ENCODE measurements around the gene GGA1.

DNA sequence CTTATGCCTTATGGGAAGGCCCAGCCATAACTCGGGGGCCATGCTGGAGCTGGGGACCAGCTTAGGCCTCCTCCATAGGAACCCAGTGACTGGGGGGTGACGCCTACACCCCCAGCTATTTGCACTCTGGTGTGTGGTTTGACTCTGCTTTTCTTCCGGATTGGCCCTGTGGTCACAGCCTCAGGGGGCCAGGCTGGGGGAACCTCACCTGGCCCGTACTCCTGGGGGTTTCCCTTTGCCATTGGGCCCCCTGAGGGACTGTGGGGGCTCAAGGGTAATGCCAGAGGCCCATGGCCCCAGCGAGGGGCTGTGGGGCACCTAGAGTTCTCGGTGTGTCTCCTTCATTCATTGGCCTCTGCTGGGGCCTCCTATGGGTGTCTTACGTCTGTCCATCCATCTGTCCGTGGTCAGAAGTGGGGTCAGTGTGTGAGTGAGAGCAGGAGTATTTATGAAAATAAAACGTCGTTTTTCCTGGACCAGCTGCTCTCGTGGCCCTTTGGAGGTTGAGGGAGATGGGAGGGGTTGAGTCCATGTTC is 24.5 kb downstream of the GGA1 start:
- TF ChIP-seq, protein P1, sequence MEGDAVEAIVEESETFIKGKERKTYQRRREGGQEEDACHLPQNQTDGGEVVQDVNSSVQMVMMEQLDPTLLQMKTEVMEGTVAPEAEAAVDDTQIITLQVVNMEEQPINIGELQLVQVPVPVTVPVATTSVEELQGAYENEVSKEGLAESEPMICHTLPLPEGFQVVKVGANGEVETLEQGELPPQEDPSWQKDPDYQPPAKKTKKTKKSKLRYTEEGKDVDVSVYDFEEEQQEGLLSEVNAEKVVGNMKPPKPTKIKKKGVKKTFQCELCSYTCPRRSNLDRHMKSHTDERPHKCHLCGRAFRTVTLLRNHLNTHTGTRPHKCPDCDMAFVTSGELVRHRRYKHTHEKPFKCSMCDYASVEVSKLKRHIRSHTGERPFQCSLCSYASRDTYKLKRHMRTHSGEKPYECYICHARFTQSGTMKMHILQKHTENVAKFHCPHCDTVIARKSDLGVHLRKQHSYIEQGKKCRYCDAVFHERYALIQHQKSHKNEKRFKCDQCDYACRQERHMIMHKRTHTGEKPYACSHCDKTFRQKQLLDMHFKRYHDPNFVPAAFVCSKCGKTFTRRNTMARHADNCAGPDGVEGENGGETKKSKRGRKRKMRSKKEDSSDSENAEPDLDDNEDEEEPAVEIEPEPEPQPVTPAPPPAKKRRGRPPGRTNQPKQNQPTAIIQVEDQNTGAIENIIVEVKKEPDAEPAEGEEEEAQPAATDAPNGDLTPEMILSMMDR (IDR thresholded peaks at IDR 0.05) = no peak
- no peak for TF ChIP-seq EP300 (IDR thresholded peaks at IDR 0.05)

All from gastroesophageal sphincter (tissue), 3 donors.